Measurements from ENCODE around the gene FBXL7. TPM values are rescaled to one million over a fixed set of nuclear protein-coding genes. Genes with fewer than 3 reads are reported as not detected.

FBXL7 gene
- total RNA-seq, 4 donors from 2014 or later = 14.2 to 32.1 (median 24.9) TPM

GRCh38 chr5:15932066-15932465 is 432.1 kb downstream of the FBXL7 start:
- Histone ChIP-seq H3K4me1 (no peaks in the 10 kb centered on the region), H3K36me3 (peaks cover 0 to 26% of the 10 kb centered on the region in 2 donors), H3K27ac (no peak overlapping the region), H3K4me3 (no peak overlapping the region), H3K9me3 (no peaks in the 10 kb centered on the region), H3K27me3 (no peaks in the 10 kb centered on the region)
- 77 to 85% methylated on average over 5 of the region's 5 CpGs for WGBS, 2 donors (ENCODE audit: low coverage in 1 of 2)
- TF ChIP-seq EP300 (IDR thresholded peaks at IDR 0.05) (no peak), POLR2AphosphoS5 (IDR thresholded peaks at IDR 0.05) (no peak), CTCF (IDR thresholded peaks at IDR 0.05) (no peak), POLR2A (IDR thresholded peaks at IDR 0.05) (no peak)
- ATAC-seq = no peak

GRCh38 chr5:15933259-15934207 is 433.6 kb downstream of the FBXL7 start:
- TF ChIP-seq POLR2AphosphoS5 (IDR thresholded peaks at IDR 0.05) (no peak), EP300 (IDR thresholded peaks at IDR 0.05) (no peak), CTCF (IDR thresholded peaks at IDR 0.05) (no peak), POLR2A (IDR thresholded peaks at IDR 0.05) (no peak)
- Histone ChIP-seq H3K36me3 (peaks cover 0 to 32% of the 10 kb centered on the region in 2 donors), H3K4me3 (no peak overlapping the region), H3K9me3 (no peaks in the 10 kb centered on the region), H3K4me1 (no peaks in the 10 kb centered on the region), H3K27ac (no peak overlapping the region), H3K27me3 (no peaks in the 10 kb centered on the region)
- 85 to 86% methylated on average over 8 to 12 of the region's 13 CpGs for WGBS, 2 donors (ENCODE audit: low coverage in 1 of 2)
- no peak for ATAC-seq

GRCh38 chr5:15936505-15937245 is 436.7 kb downstream of the FBXL7 start:
- no peak for ATAC-seq
- H3K36me3 ChIP-seq = peaks cover 0 to 62% of the 10 kb centered on the region in 2 donors
- H3K27me3 ChIP-seq = no peaks in the 10 kb centered on the region
- no peak overlapping the region for H3K4me3 ChIP-seq
- no peaks in the 10 kb centered on the region for H3K9me3 ChIP-seq
- no peaks in the 10 kb centered on the region for H3K4me1 ChIP-seq
- WGBS, 2 donors (ENCODE audit: low coverage in 1 of 2) = 98% methylated on average over 8 of the region's 60 CpGs; no CpG with 5 or more reads in 1 of the 2 donors
- TF ChIP-seq POLR2AphosphoS5 (IDR thresholded peaks at IDR 0.05) = no peak
- no peak for TF ChIP-seq EP300 (IDR thresholded peaks at IDR 0.05)
- no peak for TF ChIP-seq CTCF (IDR thresholded peaks at IDR 0.05)
- no peak for TF ChIP-seq POLR2A (IDR thresholded peaks at IDR 0.05)
- no peak overlapping the region for H3K27ac ChIP-seq

GRCh38 chr5:15937708-15938107 is 437.7 kb downstream of the FBXL7 start:
- peaks cover 0 to 66% of the 10 kb centered on the region in 2 donors for H3K36me3 ChIP-seq
- H3K4me1 ChIP-seq = no peaks in the 10 kb centered on the region
- 86 to 100% methylated on average over 1 of the region's 1 CpG for WGBS, 2 donors (ENCODE audit: low coverage in 1 of 2)
- H3K9me3 ChIP-seq = no peaks in the 10 kb centered on the region
- no peak overlapping the region for H3K27ac ChIP-seq
- H3K4me3 ChIP-seq = no peak overlapping the region
- ATAC-seq = no peak
- TF ChIP-seq POLR2A (IDR thresholded peaks at IDR 0.05) (no peak), EP300 (IDR thresholded peaks at IDR 0.05) (no peak), CTCF (IDR thresholded peaks at IDR 0.05) (no peak), POLR2AphosphoS5 (IDR thresholded peaks at IDR 0.05) (no peak)
- H3K27me3 ChIP-seq = no peaks in the 10 kb centered on the region
